NCI-H146 treated with DMSO at 0.1 percent for 48 hours (cell line): ENCODE results near the gene TOX2.

ENCODE experiments used
- DNase-seq: peaks from one replicate; lab custom pipeline; 2025; ENCODE audit not compliant: unreplicated experiment; lab: John Stamatoyannopoulos, UW

Gene TOX2

GRCh38 chr20:44073011-44073674, 158.5 kb downstream of the TOX2 start:
- no peak for DNase-seq

GRCh38 chr20:44073675-44074071, 159.0 kb downstream of the TOX2 start:
- DNase-seq, result no peak

- DNase-seq, result no peak
Measured at GRCh38 chr20:44074252-44075151, 159.8 kb downstream of the TOX2 start.

- no peak for DNase-seq
Measured at GRCh38 chr20:44075191-44075949, 160.7 kb downstream of the TOX2 start.

- no peak for DNase-seq
Measured at GRCh38 chr20:44075950-44076232, 161.2 kb downstream of the TOX2 start.

- DNase-seq, result no peak
Measured at GRCh38 chr20:44079291-44079690, 164.6 kb downstream of the TOX2 start.

- no peak for DNase-seq
Measured at GRCh38 chr20:44080064-44080463, 165.4 kb downstream of the TOX2 start.

GRCh38 chr20:44080646-44081267, 166.1 kb downstream of the TOX2 start:
- DNase-seq, result peak; percentile 43

GRCh38 chr20:44081476-44081875, 166.8 kb downstream of the TOX2 start:
- no peak for DNase-seq

GRCh38 chr20:44081888-44082287, 167.2 kb downstream of the TOX2 start:
- DNase-seq, result no peak

- no peak for DNase-seq
Measured at GRCh38 chr20:44083220-44083933, 168.7 kb downstream of the TOX2 start.

- DNase-seq, result no peak
Measured at GRCh38 chr20:44084439-44084838, 169.8 kb downstream of the TOX2 start.

GRCh38 chr20:44084891-44085290, 170.2 kb downstream of the TOX2 start:
- no peak for DNase-seq

GRCh38 chr20:44085616-44086434, 171.2 kb downstream of the TOX2 start:
- DNase-seq, result no peak

- DNase-seq, result no peak
Measured at GRCh38 chr20:44087051-44087856, 172.6 kb downstream of the TOX2 start.

GRCh38 chr20:44087857-44088120, 173.1 kb downstream of the TOX2 start:
- no peak for DNase-seq

GRCh38 chr20:44089987-44090674, 175.5 kb downstream of the TOX2 start:
- DNase-seq, result no peak

GRCh38 chr20:44091026-44091425, 176.4 kb downstream of the TOX2 start:
- no peak for DNase-seq
